ENCODE results near the gene UBE2D2.

Gene UBE2D2

DNA sequence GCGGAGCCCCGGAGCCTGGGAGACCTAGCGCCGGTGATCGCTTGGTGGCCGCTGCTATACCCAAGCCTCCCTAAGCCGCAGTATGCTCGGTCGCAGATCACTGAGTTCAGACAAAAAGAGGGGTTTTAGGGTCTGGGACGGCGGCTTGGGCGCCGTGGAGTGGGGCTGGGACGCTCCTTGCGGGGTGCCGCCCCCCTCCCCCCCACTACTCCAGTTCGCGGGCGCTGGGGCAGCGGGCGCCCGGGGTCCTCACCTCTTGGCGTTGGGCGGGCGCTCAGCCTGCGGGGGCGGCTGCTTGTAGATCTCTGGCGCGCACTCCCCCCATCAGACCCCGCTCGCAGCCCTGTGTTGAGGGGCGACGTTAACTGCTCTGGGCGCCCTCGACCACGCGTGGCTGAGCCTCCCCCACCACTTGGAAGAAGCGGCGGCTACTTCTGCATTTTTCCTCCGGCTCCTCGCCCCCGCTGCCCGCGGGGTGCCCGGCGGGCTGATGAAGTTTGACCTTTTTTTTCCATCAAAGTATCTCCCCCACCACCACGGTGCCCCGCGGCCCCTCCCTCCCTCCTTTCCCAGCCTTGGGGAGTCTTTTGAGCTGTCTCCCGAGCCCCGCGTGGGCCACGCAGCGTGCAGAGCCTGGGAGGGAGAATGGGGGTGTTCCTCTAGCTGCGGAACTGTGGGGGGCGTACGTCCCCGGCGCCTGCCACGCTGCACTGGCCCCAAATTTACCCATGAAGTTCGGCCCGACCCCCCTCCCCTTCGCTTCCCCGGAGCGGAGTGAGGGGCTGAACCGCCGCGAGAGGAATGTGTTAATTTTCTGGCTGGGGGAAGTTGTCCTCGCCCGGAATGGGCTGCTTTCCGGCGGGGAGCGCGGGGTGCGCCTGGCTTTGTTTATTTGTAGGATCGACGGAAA lies 88.2 kb downstream of the UBE2D2 start:
- DNase-seq, result no peak

DNA sequence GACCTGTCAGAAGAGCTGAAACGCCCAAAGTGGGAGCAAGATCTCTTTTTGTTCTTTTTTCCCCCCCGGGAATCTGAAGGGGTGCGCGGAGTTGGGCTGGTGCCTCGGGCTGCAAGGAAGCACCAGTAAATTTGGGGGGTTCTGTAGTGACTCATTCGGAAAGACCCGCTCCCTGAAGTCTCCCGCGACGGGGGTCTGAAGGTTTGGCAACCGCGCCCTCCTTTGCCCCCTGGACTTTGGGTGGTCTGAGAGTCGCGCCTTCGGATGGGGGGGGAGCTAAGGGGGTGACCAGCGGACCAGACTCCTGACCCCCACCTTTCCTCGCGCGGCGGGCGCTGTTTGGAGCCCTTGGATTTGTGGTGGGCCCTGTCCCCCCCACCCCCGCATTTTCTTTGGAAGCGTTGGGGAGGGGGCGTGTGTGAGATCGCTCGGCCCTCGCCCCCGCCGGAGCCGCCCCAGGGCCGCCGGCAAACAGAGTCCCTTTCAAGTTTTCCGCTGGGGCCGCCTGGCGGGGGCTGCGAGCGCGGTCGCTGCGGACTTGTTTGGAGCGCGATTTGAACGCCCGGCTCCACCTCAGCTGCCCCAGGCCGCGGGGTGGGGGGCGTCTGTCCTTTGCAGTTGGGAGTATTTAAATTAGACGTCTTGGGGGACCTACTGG lies 89.0 kb downstream of the UBE2D2 start:
- DNase-seq, result no peak

DNA sequence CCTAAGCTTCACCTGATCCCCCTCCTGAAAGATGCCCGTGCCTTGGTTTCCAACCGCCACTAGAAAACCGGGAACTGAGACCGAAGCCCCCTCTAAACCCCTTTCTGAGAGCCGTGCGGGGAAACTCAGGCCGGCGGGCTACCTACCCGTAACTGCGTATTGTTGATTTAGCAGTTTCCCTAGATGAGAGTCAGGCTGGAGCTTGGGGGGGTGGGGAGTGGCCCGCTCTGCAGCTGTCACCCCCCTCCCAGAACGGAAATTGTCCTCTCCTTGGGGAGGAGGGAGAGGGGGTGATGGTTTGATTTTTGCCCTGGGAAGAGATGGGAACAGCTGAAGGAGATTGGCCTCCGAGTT lies 89.5 kb downstream of the UBE2D2 start:
- DNase-seq, result no peak

DNA sequence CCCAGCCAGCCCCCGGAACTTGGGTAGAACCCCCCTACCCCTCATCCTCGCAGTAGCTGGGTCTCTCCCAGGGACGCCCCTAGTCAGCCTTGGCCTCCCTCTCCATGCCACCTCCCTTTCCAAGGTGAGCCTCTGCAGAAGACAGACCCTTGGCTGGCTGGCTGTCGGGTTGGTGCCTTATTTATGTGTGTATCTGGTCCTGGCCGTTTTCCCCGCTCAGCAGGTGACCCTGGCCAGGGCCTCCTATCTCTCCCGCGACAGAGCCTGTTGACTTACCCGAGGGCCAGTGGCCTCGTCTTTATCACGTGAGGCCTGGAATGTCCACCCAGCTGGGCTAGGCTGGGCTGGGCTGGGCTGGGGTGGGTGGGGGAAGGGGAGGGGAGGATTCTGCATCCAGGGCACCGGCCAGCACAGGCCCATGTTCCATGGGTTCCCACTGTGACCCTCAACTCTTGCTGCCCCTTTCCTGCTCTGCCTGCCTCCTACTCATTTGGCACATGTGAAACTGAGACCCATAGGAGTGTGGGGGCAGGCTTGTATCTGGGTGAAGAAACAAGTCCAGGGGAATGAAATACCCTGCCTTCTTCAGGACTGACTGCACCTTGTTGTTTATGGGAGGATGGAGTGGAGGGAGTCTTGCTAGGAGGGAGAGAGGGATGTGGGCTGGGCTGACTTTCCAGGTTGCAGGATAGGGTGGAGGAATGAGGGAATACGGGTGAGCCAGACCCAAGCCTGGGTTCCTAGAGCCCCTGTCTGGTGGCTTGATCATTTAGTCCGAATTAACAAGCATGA lies 90.1 kb downstream of the UBE2D2 start:
- DNase-seq, result no peak

DNA sequence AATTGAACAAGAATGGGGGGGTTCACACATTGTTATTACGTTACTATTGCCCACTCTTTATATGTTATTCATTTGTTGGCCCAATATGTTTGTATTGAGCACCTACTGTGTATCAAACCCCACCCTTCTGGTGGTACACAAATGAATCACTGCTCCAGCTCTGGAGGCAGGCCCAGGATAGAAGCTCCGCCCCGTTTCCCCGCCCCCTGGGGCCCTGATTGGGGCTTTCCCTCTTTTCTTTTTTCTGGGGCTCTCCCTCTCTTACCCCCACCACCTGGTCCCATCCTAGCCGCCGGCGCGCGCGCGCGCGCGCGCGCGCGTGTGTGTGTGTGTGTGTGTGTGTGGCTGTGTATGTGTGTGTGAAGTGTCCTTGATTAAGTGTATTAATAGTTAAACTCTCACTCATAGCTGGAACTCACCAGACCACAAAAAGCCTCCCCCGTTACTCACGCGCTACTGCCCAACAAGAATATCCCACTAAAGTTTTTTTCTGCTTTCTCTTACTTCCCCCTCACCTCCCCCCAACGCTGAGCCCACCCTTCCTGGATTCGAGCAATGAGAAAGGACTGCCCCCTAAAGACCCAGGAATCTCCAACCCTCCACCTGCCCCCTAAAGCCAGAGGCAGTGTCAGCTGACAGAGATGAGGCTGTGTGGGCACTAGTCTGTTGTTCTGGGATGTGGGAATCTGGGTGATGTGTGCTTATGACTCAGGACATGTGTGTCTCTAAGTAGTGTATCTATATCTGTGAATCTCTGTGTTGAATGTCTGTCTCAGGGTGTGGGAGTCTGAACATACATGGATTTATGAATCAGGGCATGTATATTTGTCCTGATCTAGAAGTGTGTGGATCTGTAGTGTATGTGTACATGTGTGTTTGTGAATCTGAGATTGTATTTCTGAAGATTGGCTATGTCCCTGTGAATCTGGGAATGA lies 91.0 kb downstream of the UBE2D2 start:
- DNase-seq, result peak in 1 of 2 experiments; percentile 8

DNA sequence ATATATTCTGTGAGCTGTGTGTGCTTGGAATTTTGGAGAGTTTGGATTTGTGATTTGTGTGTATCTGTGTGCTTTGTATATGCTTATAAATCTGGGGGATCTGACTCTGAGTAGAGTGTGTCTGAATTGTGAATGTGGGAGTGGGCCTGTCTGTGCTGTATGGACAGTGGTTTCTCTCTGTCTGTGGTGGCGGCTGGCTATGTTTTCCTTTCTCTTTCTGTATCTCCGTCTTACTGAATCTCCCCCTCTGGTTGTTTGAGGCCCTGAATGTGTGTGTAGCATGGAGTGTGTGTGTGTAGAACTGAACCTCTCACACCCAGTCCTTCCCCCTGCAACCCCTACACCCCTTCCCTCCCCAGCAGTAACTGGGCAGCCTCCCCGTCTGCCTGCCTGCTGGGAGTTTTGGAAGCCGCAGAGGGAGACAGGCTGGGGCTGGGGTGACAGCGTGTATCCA lies 91.7 kb downstream of the UBE2D2 start:
- DNase-seq, result no peak

DNA sequence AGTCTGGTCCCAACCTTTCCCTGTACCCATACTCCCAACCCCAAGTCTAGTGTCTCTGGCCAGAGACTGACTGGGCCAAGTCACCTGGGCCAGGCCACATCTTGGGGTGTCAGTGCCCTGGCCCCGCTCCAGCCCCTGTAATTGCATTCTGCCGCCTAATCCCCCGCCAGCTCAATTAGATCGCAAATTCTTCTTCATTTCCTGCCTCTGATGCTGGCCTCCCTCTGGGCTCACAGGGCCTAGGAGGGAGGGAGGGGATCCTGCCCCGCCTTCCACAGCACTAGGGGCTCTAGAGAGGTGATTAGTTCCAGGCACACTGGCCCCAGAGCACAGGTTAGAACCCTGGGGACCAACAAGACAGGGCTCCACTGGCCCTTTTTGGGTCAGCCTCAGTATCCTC lies 92.5 kb downstream of the UBE2D2 start:
- peak; percentile 25 to 67 for DNase-seq

DNA sequence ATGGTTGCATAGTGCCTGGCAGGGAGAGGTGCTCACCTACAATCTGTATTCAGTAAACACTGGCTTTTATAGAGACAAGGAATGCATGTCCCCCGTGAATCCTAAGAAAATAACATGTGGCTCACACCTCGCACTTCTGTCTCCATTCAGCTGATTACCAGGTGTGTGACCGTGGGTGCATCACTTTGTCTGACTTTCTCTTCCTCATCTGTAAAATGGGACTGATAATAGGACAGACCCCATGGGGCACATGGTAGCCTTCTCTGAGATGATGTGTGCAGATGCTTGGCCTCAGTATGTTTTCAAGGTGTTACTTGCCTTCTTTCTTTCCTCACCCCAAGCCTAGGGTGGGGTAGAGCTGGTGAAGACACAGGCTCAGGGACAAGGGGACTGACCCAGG lies 93.3 kb downstream of the UBE2D2 start:
- DNase-seq, result no peak

DNA sequence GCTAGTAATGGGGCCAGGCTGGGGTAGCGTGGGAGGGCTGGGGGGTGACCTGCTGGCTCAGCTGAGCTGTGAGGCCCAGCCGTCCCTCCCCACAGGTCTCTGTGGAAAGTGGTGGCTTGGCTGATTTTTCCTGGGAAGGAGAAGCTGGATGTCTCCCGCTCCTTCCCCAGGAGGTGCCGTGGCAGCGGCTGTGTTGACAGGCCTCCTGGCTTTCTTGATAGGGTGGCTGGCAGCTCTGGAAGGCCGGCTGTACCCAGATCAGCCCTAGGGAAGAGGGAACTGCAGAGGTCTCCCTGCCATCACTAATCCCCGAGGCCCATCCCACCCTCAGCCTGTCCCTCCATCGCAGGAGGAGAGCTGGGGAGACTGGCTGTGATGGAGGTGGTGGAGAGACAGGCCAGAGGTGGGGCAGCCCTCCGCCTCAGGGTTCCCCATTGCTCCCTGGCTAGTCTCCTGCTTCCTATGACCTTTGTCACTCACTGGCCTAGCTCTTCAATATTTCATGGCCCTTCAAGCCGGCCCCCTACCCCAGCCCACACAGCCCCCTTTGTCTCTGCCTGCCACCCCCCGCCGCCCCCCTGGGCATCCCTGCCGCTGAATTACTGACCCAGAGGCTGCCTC lies 93.8 kb downstream of the UBE2D2 start:
- DNase-seq, result no peak

DNA sequence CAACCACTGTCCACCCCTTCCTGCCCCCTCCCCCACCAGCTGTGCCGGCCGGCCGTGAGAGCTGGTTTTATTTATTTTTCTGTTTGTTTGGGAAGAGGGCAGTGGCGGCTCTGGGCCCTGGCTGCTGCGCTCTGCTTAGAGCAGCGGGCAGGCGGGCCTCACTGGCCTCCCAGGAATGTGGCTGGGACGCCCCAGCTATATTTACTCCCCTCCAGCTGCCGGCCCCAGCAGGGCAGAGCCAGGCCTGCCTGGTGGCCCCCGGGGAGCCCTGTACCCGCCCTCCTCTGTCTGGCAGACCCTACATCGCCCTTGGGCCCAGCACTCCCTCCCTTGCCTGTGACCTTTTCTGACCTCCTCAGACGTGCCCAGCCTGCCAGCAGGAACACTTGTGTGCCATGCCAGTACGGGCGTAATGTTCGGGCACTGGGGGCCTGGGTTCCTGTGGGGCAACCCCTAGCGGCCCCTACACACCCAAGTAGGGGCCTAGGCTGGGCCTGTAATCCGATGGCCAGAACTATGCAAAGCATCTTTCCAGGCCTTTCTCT lies 94.7 kb downstream of the UBE2D2 start:
- no peak for DNase-seq

DNA sequence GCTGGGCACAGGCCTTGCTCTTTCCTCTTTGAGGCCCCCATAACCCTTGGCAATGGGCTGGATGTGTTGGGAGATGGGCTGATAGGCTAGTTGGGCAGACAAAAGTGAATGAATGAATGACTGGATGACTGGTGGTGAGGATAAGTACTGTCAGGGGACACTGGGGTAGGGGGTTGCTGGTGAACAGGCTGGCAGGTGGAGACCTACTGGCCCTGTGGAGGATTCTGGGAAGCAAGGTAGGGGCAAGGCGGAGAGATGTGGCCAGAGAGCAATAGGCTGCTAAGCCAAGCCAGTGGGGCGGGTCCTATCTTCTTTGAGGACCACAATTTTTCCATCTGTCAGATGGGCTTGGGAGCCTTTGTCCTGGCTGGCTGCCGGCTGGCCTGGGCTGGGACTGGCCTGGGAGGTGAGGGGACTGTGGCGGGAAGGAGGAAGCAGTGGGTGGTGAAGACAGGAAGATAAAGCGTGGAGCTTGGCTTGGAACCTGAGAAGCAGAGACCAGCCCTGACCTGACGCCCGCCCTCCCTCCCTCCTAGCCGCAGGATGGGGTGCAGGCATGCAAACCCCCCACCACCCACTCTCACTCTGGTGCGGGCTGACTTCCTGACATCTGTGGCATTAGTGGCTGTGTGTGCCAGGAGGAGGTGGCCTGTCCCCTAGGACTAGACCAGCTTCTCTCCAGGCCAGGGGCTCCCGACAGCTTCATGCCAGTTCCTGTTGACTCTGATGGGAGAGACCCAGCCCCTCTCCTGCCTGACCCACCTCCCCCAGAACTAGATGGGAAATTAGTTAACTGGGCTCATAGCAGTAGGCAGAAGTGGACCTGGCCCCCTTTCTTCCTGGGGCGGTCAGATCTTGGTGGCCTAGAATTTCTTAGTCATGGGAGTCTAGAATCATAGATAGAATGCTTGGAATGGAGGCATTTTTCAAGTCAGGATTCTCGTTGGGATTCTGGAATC lies 96.5 kb downstream of the UBE2D2 start:
- no peak for DNase-seq

DNA sequence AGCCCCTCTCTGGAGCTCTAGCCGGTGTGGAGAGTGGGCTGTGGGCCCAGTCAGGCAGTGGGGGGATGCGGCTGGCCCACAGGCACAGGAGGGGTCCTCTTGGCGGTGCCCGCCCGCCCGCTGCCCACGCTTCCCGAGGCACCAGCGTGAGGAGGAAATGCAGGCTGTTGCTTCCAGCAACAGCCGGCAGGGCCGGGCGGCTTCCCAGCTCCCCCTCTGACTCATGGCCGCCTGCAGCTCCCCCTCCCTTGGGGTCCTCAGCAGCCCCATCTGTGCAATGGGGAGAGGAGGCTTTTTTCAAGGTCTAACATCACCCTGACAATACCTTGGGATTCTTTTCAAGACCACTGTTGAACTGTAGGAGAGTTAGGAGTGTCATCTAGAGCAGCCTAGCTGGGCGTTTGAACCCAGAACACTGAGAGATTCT lies 97.4 kb downstream of the UBE2D2 start:
- no peak for DNase-seq

DNA sequence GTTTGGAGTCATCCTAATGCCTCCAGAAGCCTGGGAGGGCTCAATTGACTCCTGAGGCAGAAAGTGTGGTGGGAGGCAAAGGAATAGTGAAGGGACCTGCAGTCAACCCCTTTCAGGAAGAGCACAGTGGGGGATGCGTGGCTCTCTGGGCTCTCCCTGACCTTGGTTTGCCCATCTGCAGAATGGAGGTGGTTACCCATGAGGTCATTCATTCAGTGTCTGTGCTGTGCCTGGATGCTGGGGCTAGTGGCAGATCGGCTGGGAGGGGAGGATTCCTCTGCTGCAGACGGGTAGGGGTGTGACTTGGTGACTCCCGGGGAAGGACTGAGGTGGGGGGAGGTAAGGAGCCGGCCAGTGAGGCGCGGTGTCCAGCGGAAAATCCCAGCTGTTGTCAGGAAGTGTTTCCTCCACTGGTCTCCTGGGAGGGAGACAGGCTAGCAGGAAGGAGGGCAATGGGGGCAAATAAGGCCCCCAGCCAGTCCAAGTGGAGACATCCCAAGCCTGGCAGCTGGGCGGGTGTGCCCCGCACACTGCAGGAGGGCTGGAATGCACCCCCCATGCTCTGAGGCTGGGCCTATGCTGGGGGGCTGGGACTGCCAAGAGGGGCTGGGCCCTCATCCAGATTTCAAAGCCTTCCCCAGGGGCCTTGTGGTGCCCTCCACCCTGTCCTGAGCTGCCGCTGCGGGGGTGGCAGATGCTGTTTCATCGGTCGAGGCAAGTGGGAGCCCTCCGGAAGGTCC lies 98.0 kb downstream of the UBE2D2 start:
- no peak for DNase-seq

DNA sequence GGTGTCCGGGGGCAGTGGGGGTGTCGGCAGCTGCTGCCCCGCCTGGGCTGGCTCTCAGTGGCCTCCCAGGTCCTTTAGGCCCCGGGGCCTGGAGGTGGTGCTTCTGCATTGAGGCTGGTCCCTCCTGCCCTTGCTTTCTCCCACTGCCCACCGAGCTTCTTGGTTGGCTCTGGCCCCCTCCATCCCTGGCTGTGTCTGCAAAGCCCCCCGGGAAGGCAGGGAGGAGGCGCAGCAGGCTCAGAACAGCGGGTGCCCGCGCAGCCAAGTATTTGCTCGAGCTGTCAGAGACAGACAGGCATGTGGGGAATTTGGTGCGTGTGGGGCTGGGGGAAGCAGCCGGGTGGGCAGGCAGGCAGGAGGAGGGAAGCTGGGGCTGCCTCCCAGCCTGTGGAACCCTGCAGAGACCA lies 98.6 kb downstream of the UBE2D2 start:
- DNase-seq, result no peak

DNA sequence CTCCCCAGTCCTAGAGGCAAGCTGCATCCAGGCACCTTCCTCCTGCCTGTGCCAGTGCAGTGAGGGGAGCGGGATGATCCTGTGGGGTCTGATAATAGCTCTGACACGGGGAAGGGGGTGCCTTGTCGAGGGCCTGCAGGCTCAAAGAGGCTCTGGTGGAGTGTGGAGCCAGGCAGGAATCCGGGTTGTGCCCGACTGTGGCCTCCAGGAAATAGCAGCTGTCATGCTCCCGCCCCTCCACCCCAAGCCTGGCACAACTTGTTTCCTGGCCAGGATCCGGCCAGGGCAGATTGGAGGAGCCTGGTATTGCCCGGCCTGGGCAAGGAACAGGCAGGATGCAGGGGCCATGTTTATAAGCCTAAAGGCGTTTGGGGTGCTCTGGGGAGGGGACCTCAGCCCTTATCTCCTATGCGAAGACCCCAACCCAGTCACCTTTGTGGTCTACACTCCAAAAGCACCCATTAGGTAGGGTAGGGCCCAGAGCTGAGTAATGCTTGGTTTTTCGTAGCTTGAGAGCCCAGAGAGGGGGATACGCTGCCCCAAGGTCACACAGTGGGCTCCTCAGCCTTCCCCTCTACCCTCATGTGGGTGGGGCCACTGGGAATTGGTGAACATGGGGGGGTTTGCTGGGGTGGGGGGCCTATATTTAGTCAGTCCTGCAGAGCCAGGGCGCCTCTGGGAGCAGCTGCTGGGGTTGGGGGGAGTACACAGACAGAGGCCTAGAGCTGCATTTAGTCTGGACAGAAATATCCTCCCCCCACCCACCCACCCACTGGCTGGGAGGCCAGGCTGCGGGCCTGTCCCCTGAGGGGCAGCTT lies 99.2 kb downstream of the UBE2D2 start:
- DNase-seq, result no peak

DNA sequence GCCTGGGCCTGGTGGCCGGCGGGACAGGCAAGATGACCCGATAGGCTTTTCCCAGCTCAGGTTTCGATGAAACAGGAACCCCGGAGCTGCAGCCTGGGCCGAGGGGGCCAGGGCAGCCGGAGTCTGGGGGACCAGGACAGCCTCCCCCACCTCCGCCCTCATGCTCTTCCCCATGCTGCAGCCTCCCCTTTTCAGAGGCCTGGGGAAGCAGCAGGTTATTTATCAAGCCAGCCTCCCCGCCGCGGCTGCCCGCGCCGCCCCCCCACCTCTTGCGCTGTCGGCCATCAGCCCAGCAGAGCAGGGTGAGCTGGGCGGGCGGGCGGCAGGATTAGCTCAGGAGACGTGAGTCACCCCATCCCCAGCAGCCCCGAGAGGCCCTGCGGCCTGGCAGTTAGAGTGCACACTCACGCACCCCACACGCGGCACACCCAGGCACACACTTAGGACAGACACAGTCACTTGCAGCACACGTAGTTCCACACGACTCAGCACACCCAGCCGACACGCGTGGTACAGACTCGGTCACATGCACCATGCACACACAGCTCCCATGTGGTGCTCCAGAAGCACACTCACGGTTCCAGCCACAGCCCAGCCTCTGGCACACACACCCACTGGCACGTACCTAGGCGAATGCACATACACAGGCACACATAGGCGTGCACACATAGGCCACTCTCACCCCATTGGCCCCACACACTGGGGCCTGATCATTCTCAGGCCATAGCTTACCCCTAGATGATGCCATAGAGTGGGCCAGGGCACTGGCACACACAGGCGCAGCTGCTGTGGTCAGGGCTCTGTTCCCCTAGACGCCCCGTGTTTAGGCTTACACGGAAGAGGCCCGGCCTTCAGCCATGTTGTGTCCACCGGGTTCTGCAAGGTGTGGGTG lies 100.0 kb downstream of the UBE2D2 start:
- DNase-seq, result no peak

DNA sequence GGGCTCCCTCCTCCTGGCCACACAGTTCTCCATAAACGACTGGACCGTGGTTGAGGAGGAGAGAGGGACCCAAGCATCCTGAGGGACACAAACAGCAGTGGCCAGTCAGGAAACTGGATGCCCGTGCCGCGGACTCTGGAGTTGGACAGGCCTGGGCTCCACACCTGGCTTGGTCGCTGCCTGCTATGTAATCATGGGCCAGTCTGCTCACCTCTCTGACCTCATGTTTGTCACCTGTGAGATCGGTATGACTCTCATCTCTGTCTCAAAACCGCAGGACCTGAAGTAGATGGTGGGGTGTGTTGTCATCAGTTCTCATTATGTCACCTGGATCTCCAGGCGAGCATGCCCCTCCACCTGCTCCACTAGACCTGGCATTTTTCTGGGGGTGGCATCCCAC lies 101.5 kb downstream of the UBE2D2 start:
- no peak for DNase-seq
